RWPE1 (cell line): ENCODE data around the gene CAB39.
A peak's percentile ranks its signal among the peaks of the same experiment; 100 is the strongest.

Experiments
- CTCF ChIA-PET: fragments of 350-600 bp; sonication (Branson Sonifier 250); formaldehyde crosslinking; extraction: SDS; loops from one replicate; lab custom pipeline; 2021; lab: Yijun Ruan, JAX
- POLR2A ChIA-PET: fragments of 400-600 bp; formaldehyde crosslinking; extraction: SDS; loops from one replicate; lab custom pipeline; 2020; ENCODE audit warnings: antibody characterized with exemption; ENCODE audit not compliant: low non-redundant PET; lab: Yijun Ruan, JAX
- DNase-seq: peaks from one replicate; pipeline ENCODE4 v3.0.0; 2012; ENCODE audit warnings: low spot score
- H3K27ac ChIP-seq: fragments of 450-650 bp; 2 replicates; pipeline ENCODE4 v1.5.1; 2017
- CTCF ChIP-seq: fragments of 450-650 bp; conservative IDR thresholded peaks from 2 replicates; pipeline ENCODE4 v1.5.1; 2017; ENCODE audit warnings: low read depth, mild to moderate bottlenecking

CAB39 gene

GRCh38 chr2:230796280-230796862, 83.7 kb downstream of the CAB39 start:
- no peak overlapping the region for H3K27ac ChIP-seq
- no peak for TF ChIP-seq CTCF
- ChIA-PET POLR2A (no interaction called here), CTCF (interaction anchor here (0.7 kb wide), 1 partner anchor 24 kb away, joined by 5 read pairs; no protein-coding TSS in a partner anchor)
- no peak for DNase-seq

- H3K27ac ChIP-seq: peak overlapping the region; percentile 47; the same call in 1 of the 2 replicates
- no peak for DNase-seq
- CTCF ChIA-PET: interaction anchor here (0.6 to 1.9 kb wide), 8 partner anchors 12 to 772 kb away, joined by 3 to 14 read pairs (median 4); no protein-coding TSS in a partner anchor
- TF ChIP-seq CTCF: no peak
- POLR2A ChIA-PET: no interaction called here
Observed at GRCh38 chr2:230797515-230798495, 85.2 kb downstream of the CAB39 start.

- H3K27ac ChIP-seq: no peak overlapping the region
- peak; percentile 68 for TF ChIP-seq CTCF
- ChIA-PET POLR2A (no interaction called here), CTCF (interaction anchor here (0.6 to 1.9 kb wide), 11 partner anchors 10 to 773 kb away, joined by 3 to 14 read pairs (median 3); no protein-coding TSS in a partner anchor)
- peak; percentile 30 for DNase-seq
Observed at GRCh38 chr2:230798769-230799399, 86.2 kb downstream of the CAB39 start.

- DNase-seq: no peak
- ChIA-PET POLR2A (no interaction called here), CTCF (interaction anchor here (1.1 to 1.6 kb wide), 2 partner anchors 19 to 99 kb away, joined by 3 to 6 read pairs; no protein-coding TSS in a partner anchor)
- TF ChIP-seq CTCF: no peak
- H3K27ac ChIP-seq: no peak overlapping the region
Observed at GRCh38 chr2:230805353-230806017, 92.8 kb downstream of the CAB39 start.

GRCh38 chr2:230807729-230808128, 95.1 kb downstream of the CAB39 start:
- no peak for DNase-seq
- no peak overlapping the region for H3K27ac ChIP-seq
- CTCF ChIA-PET: no interaction called here
- no peak for TF ChIP-seq CTCF
- POLR2A ChIA-PET: no interaction called here
